Measurements from ENCODE around the gene FREY1.

GRCh38 chr11:45930031-45930794 lies 23.1 kb upstream of the FREY1 start:
- TF ChIP-seq SIN3A (IDR thresholded peaks at IDR 0.05; ENCODE audit: borderline replicate concordance, insufficient read depth, low read depth, low read length) (no peak), CTCF (IDR thresholded peaks at IDR 0.05) (no peak)
